PFSK-1 (cell line): ENCODE measurements around the gene EXOC4.

Experiments
- FOXP2 ChIP-seq: optimal IDR thresholded peaks from 2 replicates; pipeline ENCODE3; 2011; ENCODE audit warnings: borderline replicate concordance, control low read depth, inconsistent platforms; ENCODE audit not compliant: insufficient read depth; ENCODE audit errors: extremely low read length, extremely low read depth
- POLR2AphosphoS5 ChIP-seq: IDR thresholded peaks from 2 replicates; pipeline ENCODE4 v1.6.1; 2012; ENCODE audit warnings: low read depth, mild to moderate bottlenecking, control low read depth, low read length, moderate library complexity
- REST ChIP-seq, 2 experiments: IDR thresholded peaks; 2 replicates each; pipeline versions ENCODE4 v1.6.1 to v1.8.0; 2011 to 2012; ENCODE audit warnings: low read depth in 2 of 2, low read length in 2 of 2, control low read depth in 1 of 2, inconsistent platforms in 1 of 2, mild to moderate bottlenecking in 1 of 2, moderate library complexity in 1 of 2; ENCODE audit not compliant: insufficient read depth in 1 of 2
- TAF1 ChIP-seq: IDR thresholded peaks from 2 replicates; pipeline ENCODE4 v1.6.1; 2012; ENCODE audit warnings: low read length, control low read depth, borderline replicate concordance; ENCODE audit not compliant: insufficient read depth

GRCh38 chr7:133203490-133203889 is 49.4 kb upstream of the EXOC4 start:
- no peak for TF ChIP-seq POLR2AphosphoS5
- no peak for TF ChIP-seq FOXP2
- TF ChIP-seq REST (IDR thresholded peaks at IDR 0.05; ENCODE audit: insufficient read depth in 1 of 2, low read depth in 2 of 2, low read length in 2 of 2): no peak
- no peak for TF ChIP-seq TAF1
